HepG2 (cell line): ENCODE results near the gene ZBTB43. TPM values are rescaled to one million over a fixed set of nuclear protein-coding genes. Genes with fewer than 3 reads are reported as not detected.

Source experiments
- EEA1 ChIP-seq: sonication (generic); formaldehyde crosslinking; IDR thresholded peaks from 2 replicates; pipeline ENCODE4 v1.5.1; 2020; ENCODE audit warnings: mild to moderate bottlenecking, missing genetic modification reagents, borderline replicate concordance
- FIP1L1 ChIP-seq: fragments of 200-400 bp; formaldehyde crosslinking; IDR thresholded peaks from 2 replicates; pipeline ENCODE4 v1.6.1; 2018; ENCODE audit warnings: low read depth, mild to moderate bottlenecking, low read length, moderate library complexity, borderline replicate concordance; ENCODE audit not compliant: insufficient read depth
- KDM3A ChIP-seq: IDR thresholded peaks from 2 replicates; pipeline ENCODE4 v1.6.1; 2018; ENCODE audit warnings: low read depth, missing compliant biosample characterization
- MED1 ChIP-seq: sonication (generic); formaldehyde crosslinking; IDR thresholded peaks from 2 replicates; pipeline ENCODE4 v1.4.0; 2020; ENCODE audit warnings: missing genetic modification reagents
- MED13 ChIP-seq: sonication (generic); formaldehyde crosslinking; IDR thresholded peaks from 2 replicates; pipeline ENCODE4 v1.5.0; 2020; ENCODE audit warnings: missing genetic modification reagents
- PAWR ChIP-seq: sonication (generic); formaldehyde crosslinking; IDR thresholded peaks from 2 replicates; pipeline ENCODE4 v1.4.0; 2020; ENCODE audit warnings: missing genetic modification reagents, mild to moderate bottlenecking, borderline replicate concordance
- PHF8 ChIP-seq: sonication (generic); formaldehyde crosslinking; IDR thresholded peaks from 2 replicates; pipeline ENCODE4 v1.5.0; 2020; ENCODE audit warnings: missing genetic modification reagents
- RAD51 ChIP-seq: fragments of 450-650 bp; IDR thresholded peaks from 2 replicates; pipeline ENCODE4 v1.6.1; 2016; ENCODE audit warnings: borderline replicate concordance
- SRSF1 ChIP-seq: fragments of 200-400 bp; formaldehyde crosslinking; optimal IDR thresholded peaks from 2 replicates; pipeline ENCODE3; 2017; ENCODE audit warnings: mild to moderate bottlenecking, low read depth, low read length, moderate library complexity
- TAF1 ChIP-seq: sonication (generic); formaldehyde crosslinking; IDR thresholded peaks from 2 replicates; pipeline ENCODE4 v1.4.0; 2020; ENCODE audit warnings: missing genetic modification reagents
- ZNF746 ChIP-seq: sonication (generic); formaldehyde crosslinking; IDR thresholded peaks from 2 replicates; pipeline ENCODE4 v1.8.0; 2022; ENCODE audit warnings: mild to moderate bottlenecking, missing genetic modification reagents
- ZSCAN21 ChIP-seq: sonication (generic); formaldehyde crosslinking; IDR thresholded peaks from 2 replicates; pipeline ENCODE4 v1.8.0; 2022; ENCODE audit warnings: mild to moderate bottlenecking, missing genetic modification reagents, moderate library complexity, borderline replicate concordance
- polyA plus RNA-seq, 8 experiments: library from polyadenylated mRNA; depleted of rRNA in 3 of 8; stranded (reverse) in 7 of 8; unstranded in 1 of 8; fragments of >200 nt; fragmentation: Illumina TruSeq in 4 of 8; extraction: Trizol in 4 of 8; gene quantifications; 2 replicates each; pipeline versions ENCODE4 v1.2.1 to v1.2.3, GENCODE V29; 2011 to 2016; ENCODE audit warnings: low read depth in 4 of 8, missing spikeins in 1 of 8, mixed read lengths in 1 of 8; ENCODE audit not compliant: insufficient read depth in 1 of 8
- total RNA-seq, 5 experiments: library from RNA; depleted of rRNA; stranded (reverse); fragments of >200 nt; fragmentation: Illumina TruSeq; extraction: Trizol; gene quantifications; 2 replicates each; pipeline ENCODE4 v1.2.3, GENCODE V29; 2016; ENCODE audit warnings: low read depth in 1 of 5
- TF ChIP-seq, protein P1 (sequence below): sonication (generic); formaldehyde crosslinking; IDR thresholded peaks from 2 replicates; pipeline ENCODE4 v1.4.0; 2020; ENCODE audit warnings: missing genetic modification reagents
- TF ChIP-seq, protein P2 (sequence below): sonication (generic); formaldehyde crosslinking; IDR thresholded peaks from 2 replicates; pipeline ENCODE4 v1.5.0; 2020; ENCODE audit warnings: missing genetic modification reagents, mild to moderate bottlenecking, borderline replicate concordance
- TF ChIP-seq, protein P3 (sequence below): IDR thresholded peaks from 2 replicates; pipeline ENCODE4 v1.6.1; 2018; ENCODE audit warnings: missing genetic modification reagents
- TF ChIP-seq, protein P4 (sequence below): sonication (generic); formaldehyde crosslinking; IDR thresholded peaks from 2 replicates; pipeline ENCODE4 v1.4.0; 2020; ENCODE audit warnings: missing genetic modification reagents

The ZBTB43 gene
- total and polyA plus RNA-seq, 2 of the 13 experiments (the other 11 are each of a cell fraction or from before 2014, with no cell fraction given): 7.1 to 31.4 TPM

DNA sequence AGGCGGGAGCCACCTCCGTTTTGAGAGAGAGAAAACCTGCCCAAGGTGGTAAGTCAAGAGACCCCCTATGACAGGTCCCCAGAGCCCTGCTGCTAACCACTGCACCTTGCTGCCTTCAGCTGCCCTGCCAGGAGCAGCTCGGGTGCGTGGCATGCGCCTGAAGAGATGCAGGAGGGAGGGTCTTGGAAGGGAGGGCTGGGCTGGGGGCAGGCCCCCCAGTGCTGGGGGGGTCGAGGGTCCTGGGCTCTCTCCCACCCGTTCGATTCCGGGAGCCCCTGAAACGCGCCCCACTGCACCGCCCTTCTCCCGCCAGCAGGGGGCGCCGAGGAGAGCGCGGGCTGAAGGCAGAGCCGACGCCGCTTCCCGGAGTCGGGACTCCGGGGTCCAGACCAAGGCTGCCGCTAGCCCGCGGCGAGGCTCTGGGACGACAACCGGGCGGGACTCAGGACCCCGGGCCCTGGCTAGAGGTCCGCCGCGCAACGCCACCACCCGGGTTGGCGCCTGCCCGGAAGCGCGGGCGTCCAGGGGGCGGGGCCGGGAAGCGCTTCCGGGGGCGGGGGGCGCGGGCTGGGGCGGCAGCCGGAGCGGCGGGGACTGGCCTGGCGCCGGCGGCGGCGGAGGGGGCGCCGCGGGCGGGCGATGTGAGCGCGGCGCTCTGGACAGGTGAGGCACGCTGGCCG, 55.4 kb downstream of the ZBTB43 start, which contains the start of gene ZBTB34 (continued):
- TF ChIP-seq, protein P1, sequence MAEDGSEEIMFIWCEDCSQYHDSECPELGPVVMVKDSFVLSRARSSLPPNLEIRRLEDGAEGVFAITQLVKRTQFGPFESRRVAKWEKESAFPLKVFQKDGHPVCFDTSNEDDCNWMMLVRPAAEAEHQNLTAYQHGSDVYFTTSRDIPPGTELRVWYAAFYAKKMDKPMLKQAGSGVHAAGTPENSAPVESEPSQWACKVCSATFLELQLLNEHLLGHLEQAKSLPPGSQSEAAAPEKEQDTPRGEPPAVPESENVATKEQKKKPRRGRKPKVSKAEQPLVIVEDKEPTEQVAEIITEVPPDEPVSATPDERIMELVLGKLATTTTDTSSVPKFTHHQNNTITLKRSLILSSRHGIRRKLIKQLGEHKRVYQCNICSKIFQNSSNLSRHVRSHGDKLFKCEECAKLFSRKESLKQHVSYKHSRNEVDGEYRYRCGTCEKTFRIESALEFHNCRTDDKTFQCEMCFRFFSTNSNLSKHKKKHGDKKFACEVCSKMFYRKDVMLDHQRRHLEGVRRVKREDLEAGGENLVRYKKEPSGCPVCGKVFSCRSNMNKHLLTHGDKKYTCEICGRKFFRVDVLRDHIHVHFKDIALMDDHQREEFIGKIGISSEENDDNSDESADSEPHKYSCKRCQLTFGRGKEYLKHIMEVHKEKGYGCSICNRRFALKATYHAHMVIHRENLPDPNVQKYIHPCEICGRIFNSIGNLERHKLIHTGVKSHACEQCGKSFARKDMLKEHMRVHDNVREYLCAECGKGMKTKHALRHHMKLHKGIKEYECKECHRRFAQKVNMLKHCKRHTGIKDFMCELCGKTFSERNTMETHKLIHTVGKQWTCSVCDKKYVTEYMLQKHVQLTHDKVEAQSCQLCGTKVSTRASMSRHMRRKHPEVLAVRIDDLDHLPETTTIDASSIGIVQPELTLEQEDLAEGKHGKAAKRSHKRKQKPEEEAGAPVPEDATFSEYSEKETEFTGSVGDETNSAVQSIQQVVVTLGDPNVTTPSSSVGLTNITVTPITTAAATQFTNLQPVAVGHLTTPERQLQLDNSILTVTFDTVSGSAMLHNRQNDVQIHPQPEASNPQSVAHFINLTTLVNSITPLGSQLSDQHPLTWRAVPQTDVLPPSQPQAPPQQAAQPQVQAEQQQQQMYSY (CRISPR knock-in tag): no peak
- TF ChIP-seq, protein P2, sequence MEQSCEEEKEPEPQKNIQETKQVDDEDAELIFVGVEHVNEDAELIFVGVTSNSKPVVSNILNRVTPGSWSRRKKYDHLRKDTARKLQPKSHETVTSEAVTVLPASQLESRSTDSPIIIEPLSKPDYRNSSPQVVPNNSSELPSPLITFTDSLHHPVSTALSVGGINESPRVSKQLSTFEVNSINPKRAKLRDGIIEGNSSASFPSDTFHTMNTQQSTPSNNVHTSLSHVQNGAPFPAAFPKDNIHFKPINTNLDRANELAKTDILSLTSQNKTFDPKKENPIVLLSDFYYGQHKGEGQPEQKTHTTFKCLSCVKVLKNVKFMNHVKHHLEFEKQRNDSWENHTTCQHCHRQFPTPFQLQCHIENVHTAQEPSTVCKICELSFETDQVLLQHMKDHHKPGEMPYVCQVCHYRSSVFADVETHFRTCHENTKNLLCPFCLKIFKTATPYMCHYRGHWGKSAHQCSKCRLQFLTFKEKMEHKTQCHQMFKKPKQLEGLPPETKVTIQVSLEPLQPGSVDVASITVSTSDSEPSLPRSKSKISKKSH: peak; percentile 34; the same call in 1 of the 2 replicates
- peak; percentile 55; the same call in 1 of the 2 replicates for TF ChIP-seq TAF1 (CRISPR knock-in tag)
- TF ChIP-seq, protein P3, sequence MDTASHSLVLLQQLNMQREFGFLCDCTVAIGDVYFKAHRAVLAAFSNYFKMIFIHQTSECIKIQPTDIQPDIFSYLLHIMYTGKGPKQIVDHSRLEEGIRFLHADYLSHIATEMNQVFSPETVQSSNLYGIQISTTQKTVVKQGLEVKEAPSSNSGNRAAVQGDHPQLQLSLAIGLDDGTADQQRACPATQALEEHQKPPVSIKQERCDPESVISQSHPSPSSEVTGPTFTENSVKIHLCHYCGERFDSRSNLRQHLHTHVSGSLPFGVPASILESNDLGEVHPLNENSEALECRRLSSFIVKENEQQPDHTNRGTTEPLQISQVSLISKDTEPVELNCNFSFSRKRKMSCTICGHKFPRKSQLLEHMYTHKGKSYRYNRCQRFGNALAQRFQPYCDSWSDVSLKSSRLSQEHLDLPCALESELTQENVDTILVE (CRISPR knock-in tag): peak; percentile 46; the same call in 1 of the 2 replicates
- peak; percentile 88 for TF ChIP-seq SRSF1
- 0 out of 2 replicates have a peak, but pooled peaks have one; percentile 22 for TF ChIP-seq EEA1 (CRISPR knock-in tag)
- peak; percentile 54; the same call in 1 of the 2 replicates for TF ChIP-seq KDM3A
- TF ChIP-seq, protein P4, sequence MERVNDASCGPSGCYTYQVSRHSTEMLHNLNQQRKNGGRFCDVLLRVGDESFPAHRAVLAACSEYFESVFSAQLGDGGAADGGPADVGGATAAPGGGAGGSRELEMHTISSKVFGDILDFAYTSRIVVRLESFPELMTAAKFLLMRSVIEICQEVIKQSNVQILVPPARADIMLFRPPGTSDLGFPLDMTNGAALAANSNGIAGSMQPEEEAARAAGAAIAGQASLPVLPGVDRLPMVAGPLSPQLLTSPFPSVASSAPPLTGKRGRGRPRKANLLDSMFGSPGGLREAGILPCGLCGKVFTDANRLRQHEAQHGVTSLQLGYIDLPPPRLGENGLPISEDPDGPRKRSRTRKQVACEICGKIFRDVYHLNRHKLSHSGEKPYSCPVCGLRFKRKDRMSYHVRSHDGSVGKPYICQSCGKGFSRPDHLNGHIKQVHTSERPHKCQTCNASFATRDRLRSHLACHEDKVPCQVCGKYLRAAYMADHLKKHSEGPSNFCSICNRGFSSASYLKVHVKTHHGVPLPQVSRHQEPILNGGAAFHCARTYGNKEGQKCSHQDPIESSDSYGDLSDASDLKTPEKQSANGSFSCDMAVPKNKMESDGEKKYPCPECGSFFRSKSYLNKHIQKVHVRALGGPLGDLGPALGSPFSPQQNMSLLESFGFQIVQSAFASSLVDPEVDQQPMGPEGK (CRISPR knock-in tag): peak; percentile 85
- TF ChIP-seq RAD51: no peak
- TF ChIP-seq MED13 (CRISPR knock-in tag): 0 out of 2 replicates have a peak, but pooled peaks have one; percentile 37
- TF ChIP-seq MED1: 0 out of 2 replicates have a peak, but pooled peaks have one; percentile 27
- 0 out of 2 replicates have a peak, but pooled peaks have one; percentile 37 for TF ChIP-seq ZSCAN21 (CRISPR knock-in tag)
- TF ChIP-seq ZNF746 (CRISPR knock-in tag): peak; percentile 60; the same call in 1 of the 2 replicates
- no peak for TF ChIP-seq FIP1L1
- TF ChIP-seq PAWR (CRISPR knock-in tag): no peak
- TF ChIP-seq PHF8 (CRISPR knock-in tag): peak; percentile 88
